GM21529 (cell line): ENCODE data around the gene CYB561D2.
A peak's percentile ranks its signal among the peaks of the same experiment; 100 is the strongest.

Experiments
- ATAC-seq: cut with Tn5 transposase; IDR thresholded peaks from one replicate; pipeline ENCODE4 v1.9.1; 2021; ENCODE audit not compliant: unreplicated experiment

Gene CYB561D2

GRCh38 chr3:50340448-50341329 lies 10.0 kb upstream of the CYB561D2 start, which contains the start of gene RASSF1:
RASSF1 (minus strand) TSS chr3:50340836; CDS start chr3:50340805, 31 bp downstream.
- peak; percentile 24 for ATAC-seq

- no peak for ATAC-seq
Measured at GRCh38 chr3:50341537-50341936, 9.1 kb upstream of the CYB561D2 start.

DNA sequence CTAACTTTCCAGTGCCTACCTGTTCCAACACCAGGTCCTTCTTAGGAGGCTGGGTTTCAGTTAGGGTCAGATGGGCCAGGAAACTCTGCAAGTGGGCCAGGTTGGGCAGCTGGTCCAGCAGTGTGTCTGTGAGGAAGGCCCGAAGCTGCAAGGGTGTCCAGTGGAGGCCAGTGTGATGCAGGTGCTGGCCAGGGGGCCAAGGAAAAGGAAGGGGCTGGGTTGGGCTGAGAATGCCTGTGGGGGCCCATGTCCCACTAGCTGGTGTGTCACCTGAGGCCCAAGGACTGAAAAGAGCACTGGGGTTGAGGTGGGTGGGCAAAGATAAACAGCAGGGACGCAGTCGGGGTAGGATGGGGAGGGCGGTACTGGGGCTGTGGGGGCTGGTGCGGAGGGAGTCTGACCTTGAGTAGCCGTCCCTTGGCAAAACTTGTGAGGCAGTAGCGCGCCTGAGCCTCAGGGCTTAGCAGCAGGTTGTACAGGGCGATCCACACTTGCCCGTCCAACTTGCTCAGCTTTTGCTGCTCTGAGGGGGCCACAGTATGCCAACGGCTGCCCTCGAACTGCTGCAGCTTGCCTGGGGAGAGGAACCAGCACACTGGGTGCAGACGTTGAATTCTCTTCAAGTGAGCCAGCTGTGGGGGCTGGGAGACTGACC lies 8.5 kb upstream of the CYB561D2 start:
- no peak for ATAC-seq

DNA sequence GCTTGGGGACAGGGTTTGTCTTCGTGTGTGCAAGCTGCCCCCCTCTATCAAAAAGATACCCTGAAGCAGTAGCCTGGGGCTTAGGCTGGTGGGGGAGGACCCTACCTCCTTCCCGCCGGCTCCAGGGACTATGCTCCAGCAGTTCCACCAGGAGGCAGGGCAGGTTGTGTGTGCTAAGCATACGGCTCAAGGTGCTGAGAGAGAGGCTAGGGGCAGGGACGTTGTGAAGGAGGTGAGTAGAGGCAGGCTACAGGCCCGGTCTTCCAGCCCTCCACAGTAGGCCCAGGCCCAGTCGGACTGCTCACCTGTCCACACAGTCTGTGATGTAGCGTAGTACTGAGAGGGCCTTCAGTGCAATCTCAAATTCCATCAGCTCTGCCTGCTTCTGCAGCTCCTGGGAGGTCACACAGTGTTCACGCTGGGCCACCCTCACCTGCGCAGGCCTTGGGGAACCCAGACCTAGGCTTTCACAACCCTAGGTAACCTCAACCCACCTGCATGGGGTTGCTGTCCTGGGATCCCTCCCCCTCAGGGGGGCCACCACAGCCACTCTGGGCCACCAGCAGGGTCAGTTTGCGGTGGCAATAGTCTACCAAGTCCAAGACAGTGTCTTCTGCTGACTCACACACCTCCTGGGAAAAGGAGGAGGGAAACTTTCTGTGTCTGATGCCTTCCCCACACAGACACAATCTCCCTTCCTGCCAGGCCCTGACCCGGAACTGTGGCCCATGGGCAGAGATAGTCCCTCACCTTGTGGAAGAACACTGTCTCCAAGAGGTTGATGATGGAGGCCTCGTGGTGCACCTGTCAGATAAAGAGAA lies 7.6 kb upstream of the CYB561D2 start:
- no peak for ATAC-seq

- no peak for ATAC-seq
Measured at GRCh38 chr3:50345008-50345407, 5.7 kb upstream of the CYB561D2 start.

DNA sequence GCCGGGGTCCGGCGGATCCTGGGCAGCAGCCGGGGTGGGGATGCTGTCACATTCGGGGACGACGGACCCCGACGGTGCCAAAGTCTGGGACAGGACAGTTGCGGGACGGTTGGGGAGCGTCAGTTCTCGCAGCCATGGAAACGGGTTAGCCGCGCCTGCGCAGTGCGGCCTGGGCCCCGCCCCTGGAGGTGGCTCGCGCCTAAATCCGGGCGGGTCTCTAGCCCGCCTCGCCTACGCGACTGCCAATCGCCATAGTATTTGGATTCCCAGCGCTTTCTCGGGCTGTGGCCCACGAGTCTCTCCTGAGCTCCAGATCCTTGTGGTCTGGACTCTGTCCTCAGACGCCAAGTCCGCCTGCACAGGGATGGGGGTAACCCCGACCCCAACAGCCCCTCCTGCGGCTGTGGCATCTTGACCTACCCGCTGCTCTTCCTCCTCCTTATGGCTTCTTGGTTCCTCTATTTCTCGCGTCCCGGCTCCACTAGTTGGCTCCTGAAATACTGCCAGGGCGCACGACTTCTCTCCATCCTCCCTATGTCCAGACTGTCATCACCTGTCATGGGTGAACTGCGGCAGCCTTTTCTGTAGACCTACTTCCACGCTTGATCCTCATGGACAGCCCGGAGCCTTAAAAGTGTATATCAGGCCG lies 5.0 kb upstream of the CYB561D2 start, which contains the start of gene ZMYND10:
ZMYND10 (minus strand) TSS at position 147 of the 649 bp plus-strand sequence. CDS start 153 bp downstream, outside the sequence.
- ATAC-seq = no peak

DNA sequence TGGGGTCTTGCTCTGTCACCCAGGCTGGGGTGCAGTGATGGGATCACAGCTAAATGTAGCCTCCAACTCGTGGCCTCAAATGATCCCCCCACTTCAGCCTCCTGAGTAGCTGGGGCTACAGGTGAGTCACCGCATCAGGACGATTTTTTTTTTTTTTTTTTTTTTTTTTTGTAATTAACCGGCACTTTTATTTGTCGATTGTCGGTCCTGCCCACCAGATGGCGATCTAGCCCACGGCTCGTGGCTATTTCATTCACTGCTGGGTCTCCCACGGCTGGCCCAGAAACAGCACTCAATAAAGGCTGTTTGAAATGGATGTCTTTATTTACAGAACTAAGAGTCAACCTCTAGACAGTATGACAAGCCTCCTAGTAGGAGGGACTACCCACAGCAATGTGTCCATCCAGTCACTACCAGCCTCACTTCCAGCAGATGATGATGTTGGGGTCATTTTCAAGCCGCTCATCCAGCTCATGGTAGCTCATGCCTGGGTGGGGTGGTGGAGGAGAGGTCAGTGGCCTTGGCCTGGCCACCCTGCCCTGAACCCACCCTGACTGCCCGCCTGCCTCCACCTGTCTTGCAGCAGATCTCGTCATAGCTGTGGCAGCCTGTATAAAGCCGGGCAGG lies 3.4 kb upstream of the CYB561D2 start:
- no peak for ATAC-seq

GRCh38 chr3:50350213-50350526 lies 492 bp upstream of the CYB561D2 start:
- no peak for ATAC-seq

DNA sequence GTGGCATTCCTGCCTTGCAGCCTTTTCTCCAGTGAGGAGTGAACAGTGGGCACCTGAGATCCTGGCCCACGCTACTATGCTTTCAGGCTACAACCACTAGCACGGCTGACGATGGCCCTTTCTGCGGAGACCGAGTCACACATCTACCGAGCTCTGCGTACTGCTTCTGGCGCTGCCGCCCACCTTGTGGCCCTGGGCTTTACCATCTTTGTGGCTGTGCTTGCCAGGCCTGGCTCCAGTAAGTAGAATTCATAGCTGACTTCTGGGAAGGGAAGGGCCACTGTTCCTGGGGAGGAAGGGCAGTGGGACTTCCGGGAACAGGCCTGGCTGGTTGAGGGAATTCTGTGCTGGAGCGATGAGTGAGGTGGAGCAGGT lies 648 bp downstream of the CYB561D2 start:
- no peak for ATAC-seq

DNA sequence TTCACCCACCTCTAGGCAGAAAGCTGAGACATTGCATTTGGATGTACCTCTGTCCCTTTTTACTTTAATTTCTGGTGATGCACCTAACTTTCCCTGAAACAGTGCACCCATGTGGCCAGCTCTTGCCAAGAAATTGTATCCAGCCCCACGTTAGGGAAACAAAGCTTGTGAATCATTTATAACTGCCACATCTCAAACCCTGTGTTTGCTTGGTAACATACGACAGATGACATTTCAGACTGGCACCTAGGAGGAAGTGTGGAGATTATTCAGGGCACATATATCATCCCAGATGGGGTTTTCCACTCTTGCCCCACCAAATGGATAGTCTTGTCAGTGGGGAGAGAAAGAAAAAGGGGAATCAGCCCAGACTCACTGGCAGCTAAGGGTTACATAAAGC lies 2.1 kb downstream of the CYB561D2 start:
- no peak for ATAC-seq

- ATAC-seq = no peak
Measured at GRCh38 chr3:50353245-50354004, 2.8 kb downstream of the CYB561D2 start.

DNA sequence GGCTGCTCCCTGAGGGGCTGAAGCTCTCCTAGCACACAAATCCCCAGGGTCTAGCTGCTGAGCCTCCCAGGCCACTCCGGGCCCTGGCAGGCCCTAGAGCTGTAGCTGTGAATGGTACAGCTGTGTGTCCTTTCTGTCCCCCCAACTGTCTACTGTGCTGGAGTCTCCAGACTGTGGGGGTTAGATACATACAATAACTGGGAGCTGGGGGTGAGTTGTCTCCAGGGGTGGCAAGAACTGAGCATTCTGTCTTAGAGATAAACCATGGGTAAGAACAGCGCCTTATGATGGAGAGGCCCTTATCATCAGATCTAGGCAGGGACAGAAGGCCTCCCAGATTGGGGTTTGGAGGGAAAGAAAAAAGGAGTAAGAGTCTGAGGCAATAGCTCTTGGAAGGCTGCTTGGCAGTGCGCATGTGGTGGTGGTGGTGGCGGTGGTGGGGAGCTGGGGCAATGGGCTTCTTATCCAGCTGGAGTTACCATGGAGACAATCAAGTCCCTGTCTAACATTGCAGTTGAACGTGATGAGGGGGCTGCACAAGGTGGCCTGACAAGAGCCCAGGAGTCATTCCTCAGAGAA lies 3.6 kb downstream of the CYB561D2 start:
- ATAC-seq = no peak

DNA sequence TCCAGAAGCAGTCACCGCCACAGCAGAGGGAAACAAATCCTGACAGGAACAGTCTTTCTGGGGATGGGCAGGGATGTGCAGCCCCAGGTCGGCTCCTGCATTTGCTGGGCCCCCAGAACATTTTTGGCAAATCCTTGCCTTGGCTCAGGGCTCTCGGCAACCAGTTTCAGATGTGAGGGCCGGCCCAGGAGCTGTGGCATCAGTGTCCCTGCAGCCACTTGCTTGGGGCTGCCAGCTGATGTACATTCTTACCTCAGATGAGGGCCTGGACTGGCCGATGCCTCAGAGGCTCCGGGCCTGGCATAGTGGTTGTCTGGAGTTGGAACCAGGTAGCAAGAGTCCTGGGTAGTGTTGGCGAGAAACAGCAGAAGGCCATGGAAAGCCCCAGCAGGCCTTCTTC lies 4.2 kb downstream of the CYB561D2 start:
- ATAC-seq = no peak

- ATAC-seq = no peak
Measured at GRCh38 chr3:50355829-50356552, 5.3 kb downstream of the CYB561D2 start.

- ATAC-seq = no peak
Measured at GRCh38 chr3:50356553-50356952, 5.9 kb downstream of the CYB561D2 start.

DNA sequence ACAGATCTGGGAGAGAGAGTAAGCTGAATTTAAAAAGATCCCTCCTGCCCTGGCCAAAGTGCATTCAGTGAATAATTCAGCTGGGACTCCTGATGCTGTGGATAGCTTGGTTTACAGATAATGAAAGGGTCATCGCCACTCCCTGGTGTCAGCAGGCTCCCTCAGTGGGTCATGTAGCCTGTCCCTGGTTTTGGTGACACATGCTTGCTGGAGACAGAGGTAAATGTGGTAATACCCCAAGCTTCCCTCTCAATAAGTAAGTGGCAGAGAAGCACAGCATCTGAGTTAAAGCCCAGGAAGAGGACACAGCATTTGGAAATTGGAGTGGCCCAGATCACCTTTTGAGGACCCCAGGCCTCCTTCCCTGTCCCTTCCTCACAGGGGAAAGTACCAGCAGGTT lies 6.8 kb downstream of the CYB561D2 start:
- no peak for ATAC-seq

GRCh38 chr3:50358355-50358910 lies 7.8 kb downstream of the CYB561D2 start:
- ATAC-seq = no peak

- peak; percentile 98 for ATAC-seq
Measured at GRCh38 chr3:50358911-50359759, 8.5 kb downstream of the CYB561D2 start, which contains the start of gene TMEM115. TMEM115 (minus strand) TSS chr3:50359521; CDS start chr3:50359063, 458 bp downstream.
